WTC11 (cell line): ENCODE data around the gene TNIP2. TPM values are rescaled to one million over a fixed set of nuclear protein-coding genes. Genes with fewer than 3 reads are reported as not detected.

Experiments
- ATAC-seq: fragments of 200-7000 bp; cut with Tn5 transposase; 2 replicates; pipeline ENCODE4 v1.10.0; 2021; ENCODE audit warnings: mild to moderate bottlenecking, moderate library complexity
- CTCF ChIA-PET: fragments of 300-600 bp; sonication (Branson Sonifier 250); formaldehyde crosslinking; loops from one replicate; lab custom pipeline; 2021; ENCODE audit warnings: antibody characterized with exemption; lab: Charles Lee
- POLR2A ChIA-PET: fragments of 350-600 bp; sonication (Branson Sonifier 250); formaldehyde crosslinking; loops from one replicate; lab custom pipeline; 2021; ENCODE audit warnings: antibody characterized with exemption; lab: Charles Lee
- DNase-seq: peaks from one replicate; pipeline ENCODE4 v3.0.0; 2021; ENCODE audit warnings: low spot score
- H3K27ac Mint-ChIP-seq: 2 replicates; pipeline ENCODE4 v1.8.0; 2021; ENCODE audit warnings: mixed read lengths
- H3K27me3 Mint-ChIP-seq: 2 replicates; pipeline ENCODE4 v1.8.0; 2021; ENCODE audit warnings: low read depth, mild to moderate bottlenecking, moderate library complexity, mixed read lengths
- H3K36me3 Mint-ChIP-seq: 2 replicates; pipeline ENCODE4 v1.8.0; 2021; ENCODE audit warnings: mixed read lengths
- H3K4me1 Mint-ChIP-seq: 2 replicates; pipeline ENCODE4 v1.8.0; 2022; ENCODE audit warnings: mixed read lengths
- H3K4me3 Mint-ChIP-seq: 2 replicates; pipeline ENCODE4 v1.8.0; 2021; ENCODE audit warnings: mild to moderate bottlenecking, moderate library complexity, mixed read lengths
- H3K9me3 Mint-ChIP-seq: 2 replicates; pipeline ENCODE4 v1.8.0; 2021; ENCODE audit warnings: mixed read lengths
- ATF1 ChIP-seq: sonication (generic); formaldehyde crosslinking; IDR thresholded peaks from 2 replicates; pipeline ENCODE4 v1.8.1; 2023; ENCODE audit warnings: mild to moderate bottlenecking, moderate library complexity, missing genetic modification reagents
- CREB1 ChIP-seq: sonication (generic); formaldehyde crosslinking; IDR thresholded peaks from 2 replicates; pipeline ENCODE4 v1.8.0; 2023; ENCODE audit warnings: mild to moderate bottlenecking, missing genetic modification reagents
- CREM ChIP-seq: sonication (generic); formaldehyde crosslinking; IDR thresholded peaks from 2 replicates; pipeline ENCODE4 v1.8.1; 2022; ENCODE audit warnings: mild to moderate bottlenecking, missing genetic modification reagents, moderate library complexity
- FOXK1 ChIP-seq: sonication (generic); formaldehyde crosslinking; IDR thresholded peaks from 2 replicates; pipeline ENCODE4 v1.8.0; 2022; ENCODE audit warnings: mild to moderate bottlenecking, moderate library complexity, missing genetic modification reagents
- GABPB1 ChIP-seq: sonication (generic); formaldehyde crosslinking; IDR thresholded peaks from 2 replicates; pipeline ENCODE4 v1.8.1; 2023; ENCODE audit warnings: mild to moderate bottlenecking, missing genetic modification reagents
- HMGA2 ChIP-seq: fragments of 250-450 bp; sonication (Bioruptor Pico); IDR thresholded peaks from 2 replicates; pipeline ENCODE4 v1.4.0; 2021; ENCODE audit warnings: mild to moderate bottlenecking, moderate library complexity
- IRF2 ChIP-seq: sonication (generic); formaldehyde crosslinking; IDR thresholded peaks from 2 replicates; pipeline ENCODE4 v1.8.0; 2022; ENCODE audit warnings: low read depth, missing genetic modification reagents, borderline replicate concordance
- MXD4 ChIP-seq: fragments of 250-450 bp; sonication (Bioruptor Pico); IDR thresholded peaks from 2 replicates; pipeline ENCODE4 v1.8.0; 2021; ENCODE audit warnings: mild to moderate bottlenecking, moderate library complexity, borderline replicate concordance
- RORB ChIP-seq: fragments of 250-450 bp; sonication (Bioruptor Pico); IDR thresholded peaks from 2 replicates; pipeline ENCODE4 v1.9.0; 2021; ENCODE audit warnings: mild to moderate bottlenecking
- ZNF396 ChIP-seq: fragments of 250-450 bp; sonication (Bioruptor Pico); IDR thresholded peaks from 2 replicates; pipeline ENCODE4 v1.8.0; 2021; ENCODE audit warnings: mild to moderate bottlenecking, moderate library complexity, borderline replicate concordance
- ZNF671 ChIP-seq: fragments of 250-450 bp; sonication (Bioruptor Pico); IDR thresholded peaks from 2 replicates; pipeline ENCODE4 v1.8.0; 2021; ENCODE audit warnings: mild to moderate bottlenecking
- total RNA-seq: library from RNA; stranded (reverse); gene quantifications from 3 replicates; pipeline ENCODE4 v1.2.3, GENCODE V29; 2021
- TF ChIP-seq, protein P1 (sequence below): sonication (generic); formaldehyde crosslinking; IDR thresholded peaks from 2 replicates; pipeline ENCODE4 v1.8.0; 2022; ENCODE audit warnings: mild to moderate bottlenecking, missing genetic modification reagents
- TF ChIP-seq, protein P2 (sequence below): sonication (generic); formaldehyde crosslinking; conservative IDR thresholded peaks from 2 replicates; pipeline ENCODE4 v1.8.1; 2022; ENCODE audit warnings: mild to moderate bottlenecking, missing genetic modification reagents
- TF ChIP-seq, protein P3 (sequence below): sonication (generic); formaldehyde crosslinking; IDR thresholded peaks from 2 replicates; pipeline ENCODE4 v1.8.0; 2022; ENCODE audit warnings: mild to moderate bottlenecking, missing genetic modification reagents
- TF ChIP-seq, protein P4 (sequence below): sonication (generic); formaldehyde crosslinking; IDR thresholded peaks from 2 replicates; pipeline ENCODE4 v1.8.1; 2023; ENCODE audit warnings: mild to moderate bottlenecking, missing genetic modification reagents
- TF ChIP-seq, protein P5 (sequence below): fragments of 250-450 bp; sonication (Bioruptor Pico); conservative IDR thresholded peaks from 2 replicates; pipeline ENCODE4 v1.9.0; 2021; ENCODE audit warnings: mild to moderate bottlenecking
- TF ChIP-seq, protein P6 (sequence below): sonication (generic); formaldehyde crosslinking; IDR thresholded peaks from 2 replicates; pipeline ENCODE4 v1.8.1; 2022; ENCODE audit warnings: low read depth, mild to moderate bottlenecking, moderate library complexity, missing genetic modification reagents, borderline replicate concordance
- TF ChIP-seq, protein P7 (sequence below): sonication (generic); formaldehyde crosslinking; IDR thresholded peaks from 2 replicates; pipeline ENCODE4 v1.8.1; 2022; ENCODE audit warnings: low read depth, missing genetic modification reagents, borderline replicate concordance
- TF ChIP-seq, protein P8 (sequence below): fragments of 250-450 bp; sonication (Bioruptor Pico); IDR thresholded peaks from 2 replicates; pipeline ENCODE4 v1.9.0; 2021; ENCODE audit warnings: mild to moderate bottlenecking

The TNIP2 gene
- total RNA-seq, 1 experiment from 2014 or later: 44.4 TPM

DNA sequence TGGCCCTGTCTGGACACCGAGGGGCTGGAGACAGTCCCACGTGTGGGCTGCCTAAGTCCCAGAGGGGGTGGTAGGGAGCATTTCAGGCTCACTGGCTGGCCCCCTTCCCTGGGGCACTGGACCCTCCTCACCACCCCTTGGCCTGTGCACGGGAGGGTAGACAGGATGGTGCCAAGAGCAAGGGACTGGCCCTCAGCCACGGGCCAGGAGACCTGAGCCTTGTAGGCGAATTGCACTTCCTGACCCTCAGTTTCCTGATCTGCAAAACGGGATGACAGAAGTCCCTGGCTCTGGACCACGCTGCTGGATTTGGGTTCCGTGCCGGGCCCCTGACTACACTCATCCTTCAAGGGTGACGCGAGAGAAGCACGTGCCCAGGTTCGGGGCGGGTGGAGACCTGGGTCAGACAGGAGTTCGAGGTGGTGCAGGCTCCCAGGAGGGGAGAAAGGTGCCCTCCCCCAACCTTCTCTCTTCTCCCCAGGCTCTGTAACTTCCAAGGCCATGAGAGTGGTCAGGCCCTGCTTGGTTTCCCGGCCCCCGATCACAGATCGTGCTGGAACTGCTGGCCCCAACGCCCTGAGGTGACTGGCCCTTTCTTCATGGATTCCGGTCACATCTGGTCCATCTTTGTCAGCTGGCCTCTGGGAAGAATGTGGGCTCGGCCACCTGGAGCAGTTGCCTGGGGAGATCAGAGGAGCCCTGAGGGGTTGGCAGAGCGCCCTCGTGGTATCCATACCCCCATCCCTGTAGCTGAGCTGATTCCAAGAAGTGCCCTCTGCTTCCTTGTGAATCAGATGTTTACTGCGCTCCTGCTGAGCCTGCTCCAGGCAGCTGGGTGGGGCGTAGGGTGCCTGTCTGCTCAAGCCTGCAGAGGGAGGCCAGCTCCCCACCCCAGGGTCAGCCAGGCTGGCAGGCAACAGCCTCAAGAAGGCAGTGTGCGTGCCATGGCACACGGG lies 40.0 kb upstream of the TNIP2 start:
- POLR2A ChIA-PET: interaction anchor here (0.5 to 0.6 kb wide), 2 partner anchors 14 to 25 kb away, joined by 3 read pairs; no protein-coding TSS in a partner anchor

DNA sequence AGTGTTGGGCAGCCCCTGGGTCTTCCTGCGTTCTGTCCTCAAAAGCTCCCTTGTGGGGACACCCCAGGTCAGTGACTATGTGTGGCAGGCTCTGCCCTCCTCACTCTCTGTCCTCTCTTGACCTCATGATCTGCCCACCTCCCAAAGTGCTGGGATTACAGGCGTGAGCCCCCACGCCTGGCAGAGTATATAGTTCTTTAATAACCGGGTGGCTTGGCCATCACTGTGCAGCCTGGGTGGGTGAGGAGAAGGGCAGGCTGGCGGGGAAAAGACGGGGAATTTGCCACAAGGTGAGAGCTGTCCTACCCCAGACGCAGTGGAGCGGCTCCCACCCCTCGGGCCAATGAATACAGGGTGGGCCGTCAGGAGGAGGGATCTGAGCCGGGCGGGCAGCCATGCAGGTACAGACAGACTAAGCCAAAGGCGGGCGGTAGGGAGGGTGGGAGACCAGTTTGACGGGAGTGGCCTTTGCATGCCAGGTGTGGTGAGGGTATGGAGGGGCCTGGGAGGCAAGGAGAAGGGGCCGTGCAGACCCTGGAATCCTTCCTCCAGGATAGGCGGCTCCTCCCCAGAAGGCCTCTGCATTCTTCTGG lies 39.3 kb upstream of the TNIP2 start:
- DNase-seq (peak; percentile 12), ATAC-seq (no peak)
- Mint-ChIP-seq H3K36me3 (no peaks in the 10 kb centered on the region), H3K4me3 (no peak overlapping the region), H3K4me1 (peaks cover 19% of the 10 kb centered on the region), H3K27me3 (peaks cover 21% of the 10 kb centered on the region), H3K27ac (no peak overlapping the region), H3K9me3 (no peaks in the 10 kb centered on the region)
- CTCF ChIA-PET: no interaction called here
- POLR2A ChIA-PET: no interaction called here
- TF ChIP-seq, protein P1, sequence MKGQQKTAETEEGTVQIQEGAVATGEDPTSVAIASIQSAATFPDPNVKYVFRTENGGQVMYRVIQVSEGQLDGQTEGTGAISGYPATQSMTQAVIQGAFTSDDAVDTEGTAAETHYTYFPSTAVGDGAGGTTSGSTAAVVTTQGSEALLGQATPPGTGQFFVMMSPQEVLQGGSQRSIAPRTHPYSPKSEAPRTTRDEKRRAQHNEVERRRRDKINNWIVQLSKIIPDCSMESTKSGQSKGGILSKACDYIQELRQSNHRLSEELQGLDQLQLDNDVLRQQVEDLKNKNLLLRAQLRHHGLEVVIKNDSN: no peak
- TF ChIP-seq GABPB1 (CRISPR knock-in tag) (no peak), HMGA2 (no peak), CREM (CRISPR knock-in tag) (no peak), FOXK1 (no peak), RORB (CRISPR knock-in tag) (no peak)
- TF ChIP-seq, protein P2, sequence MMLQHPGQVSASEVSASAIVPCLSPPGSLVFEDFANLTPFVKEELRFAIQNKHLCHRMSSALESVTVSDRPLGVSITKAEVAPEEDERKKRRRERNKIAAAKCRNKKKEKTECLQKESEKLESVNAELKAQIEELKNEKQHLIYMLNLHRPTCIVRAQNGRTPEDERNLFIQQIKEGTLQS (CRISPR knock-in tag): no peak
- TF ChIP-seq, protein P3, sequence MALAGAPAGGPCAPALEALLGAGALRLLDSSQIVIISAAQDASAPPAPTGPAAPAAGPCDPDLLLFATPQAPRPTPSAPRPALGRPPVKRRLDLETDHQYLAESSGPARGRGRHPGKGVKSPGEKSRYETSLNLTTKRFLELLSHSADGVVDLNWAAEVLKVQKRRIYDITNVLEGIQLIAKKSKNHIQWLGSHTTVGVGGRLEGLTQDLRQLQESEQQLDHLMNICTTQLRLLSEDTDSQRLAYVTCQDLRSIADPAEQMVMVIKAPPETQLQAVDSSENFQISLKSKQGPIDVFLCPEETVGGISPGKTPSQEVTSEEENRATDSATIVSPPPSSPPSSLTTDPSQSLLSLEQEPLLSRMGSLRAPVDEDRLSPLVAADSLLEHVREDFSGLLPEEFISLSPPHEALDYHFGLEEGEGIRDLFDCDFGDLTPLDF (CRISPR knock-in tag): no peak
- TF ChIP-seq, protein P4, sequence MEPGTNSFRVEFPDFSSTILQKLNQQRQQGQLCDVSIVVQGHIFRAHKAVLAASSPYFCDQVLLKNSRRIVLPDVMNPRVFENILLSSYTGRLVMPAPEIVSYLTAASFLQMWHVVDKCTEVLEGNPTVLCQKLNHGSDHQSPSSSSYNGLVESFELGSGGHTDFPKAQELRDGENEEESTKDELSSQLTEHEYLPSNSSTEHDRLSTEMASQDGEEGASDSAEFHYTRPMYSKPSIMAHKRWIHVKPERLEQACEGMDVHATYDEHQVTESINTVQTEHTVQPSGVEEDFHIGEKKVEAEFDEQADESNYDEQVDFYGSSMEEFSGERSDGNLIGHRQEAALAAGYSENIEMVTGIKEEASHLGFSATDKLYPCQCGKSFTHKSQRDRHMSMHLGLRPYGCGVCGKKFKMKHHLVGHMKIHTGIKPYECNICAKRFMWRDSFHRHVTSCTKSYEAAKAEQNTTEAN (CRISPR knock-in tag): no peak

More for the DNA sequence above, 40.0 kb upstream of the TNIP2 start:
- H3K4me1 Mint-ChIP-seq: peaks cover 24% of the 10 kb centered on the region
- no peaks in the 10 kb centered on the region for H3K36me3 Mint-ChIP-seq
- DNase-seq: peak; percentile 10
- TF ChIP-seq MXD4 (no peak), IRF2 (no peak), ZNF396 (CRISPR knock-in tag) (no peak), ATF1 (CRISPR knock-in tag) (no peak), ZNF671 (CRISPR knock-in tag) (no peak), FOXK1 (no peak), CREB1 (CRISPR knock-in tag) (no peak), GABPB1 (CRISPR knock-in tag) (no peak), RORB (CRISPR knock-in tag) (no peak)
- TF ChIP-seq, protein P5, sequence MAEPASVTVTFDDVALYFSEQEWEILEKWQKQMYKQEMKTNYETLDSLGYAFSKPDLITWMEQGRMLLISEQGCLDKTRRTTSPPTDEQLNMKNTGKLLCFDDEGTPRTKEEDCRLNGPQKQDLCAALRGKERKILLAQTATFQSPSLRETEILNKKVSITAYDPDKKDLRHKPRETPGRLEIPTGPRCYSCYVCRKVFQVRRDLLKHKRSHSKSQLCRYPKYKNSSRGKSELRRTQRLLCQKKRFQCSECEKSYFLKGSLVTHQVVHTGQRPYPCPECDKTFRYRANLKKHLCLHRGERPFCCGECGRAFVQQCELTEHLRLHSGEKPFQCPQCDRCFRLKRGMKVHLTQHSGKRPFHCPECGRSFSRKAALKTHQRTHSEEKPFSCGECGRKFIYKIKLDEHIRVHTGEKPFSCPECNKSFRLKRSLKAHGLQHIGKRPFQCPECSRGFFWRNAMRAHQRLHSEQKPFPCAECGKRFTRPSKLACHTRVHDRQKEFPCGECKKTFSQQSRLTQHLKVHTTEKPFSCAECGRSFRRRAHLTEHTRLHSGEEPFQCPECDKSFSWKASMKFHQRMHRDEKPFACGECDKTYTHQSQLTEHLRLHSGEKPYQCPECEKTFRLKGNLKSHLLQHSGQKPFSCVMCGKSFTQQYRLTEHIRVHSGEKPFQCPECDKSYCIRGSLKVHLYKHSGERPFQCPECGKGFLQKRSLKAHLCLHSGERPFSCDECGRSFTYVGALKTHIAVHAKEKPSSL (CRISPR knock-in tag): no peak
- TF ChIP-seq, protein P6, sequence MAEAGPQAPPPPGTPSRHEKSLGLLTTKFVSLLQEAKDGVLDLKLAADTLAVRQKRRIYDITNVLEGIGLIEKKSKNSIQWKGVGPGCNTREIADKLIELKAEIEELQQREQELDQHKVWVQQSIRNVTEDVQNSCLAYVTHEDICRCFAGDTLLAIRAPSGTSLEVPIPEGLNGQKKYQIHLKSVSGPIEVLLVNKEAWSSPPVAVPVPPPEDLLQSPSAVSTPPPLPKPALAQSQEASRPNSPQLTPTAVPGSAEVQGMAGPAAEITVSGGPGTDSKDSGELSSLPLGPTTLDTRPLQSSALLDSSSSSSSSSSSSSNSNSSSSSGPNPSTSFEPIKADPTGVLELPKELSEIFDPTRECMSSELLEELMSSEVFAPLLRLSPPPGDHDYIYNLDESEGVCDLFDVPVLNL (CRISPR knock-in tag): no peak
- TF ChIP-seq, protein P7, sequence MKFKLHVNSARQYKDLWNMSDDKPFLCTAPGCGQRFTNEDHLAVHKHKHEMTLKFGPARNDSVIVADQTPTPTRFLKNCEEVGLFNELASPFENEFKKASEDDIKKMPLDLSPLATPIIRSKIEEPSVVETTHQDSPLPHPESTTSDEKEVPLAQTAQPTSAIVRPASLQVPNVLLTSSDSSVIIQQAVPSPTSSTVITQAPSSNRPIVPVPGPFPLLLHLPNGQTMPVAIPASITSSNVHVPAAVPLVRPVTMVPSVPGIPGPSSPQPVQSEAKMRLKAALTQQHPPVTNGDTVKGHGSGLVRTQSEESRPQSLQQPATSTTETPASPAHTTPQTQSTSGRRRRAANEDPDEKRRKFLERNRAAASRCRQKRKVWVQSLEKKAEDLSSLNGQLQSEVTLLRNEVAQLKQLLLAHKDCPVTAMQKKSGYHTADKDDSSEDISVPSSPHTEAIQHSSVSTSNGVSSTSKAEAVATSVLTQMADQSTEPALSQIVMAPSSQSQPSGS (CRISPR knock-in tag): no peak
- TF ChIP-seq, protein P8, sequence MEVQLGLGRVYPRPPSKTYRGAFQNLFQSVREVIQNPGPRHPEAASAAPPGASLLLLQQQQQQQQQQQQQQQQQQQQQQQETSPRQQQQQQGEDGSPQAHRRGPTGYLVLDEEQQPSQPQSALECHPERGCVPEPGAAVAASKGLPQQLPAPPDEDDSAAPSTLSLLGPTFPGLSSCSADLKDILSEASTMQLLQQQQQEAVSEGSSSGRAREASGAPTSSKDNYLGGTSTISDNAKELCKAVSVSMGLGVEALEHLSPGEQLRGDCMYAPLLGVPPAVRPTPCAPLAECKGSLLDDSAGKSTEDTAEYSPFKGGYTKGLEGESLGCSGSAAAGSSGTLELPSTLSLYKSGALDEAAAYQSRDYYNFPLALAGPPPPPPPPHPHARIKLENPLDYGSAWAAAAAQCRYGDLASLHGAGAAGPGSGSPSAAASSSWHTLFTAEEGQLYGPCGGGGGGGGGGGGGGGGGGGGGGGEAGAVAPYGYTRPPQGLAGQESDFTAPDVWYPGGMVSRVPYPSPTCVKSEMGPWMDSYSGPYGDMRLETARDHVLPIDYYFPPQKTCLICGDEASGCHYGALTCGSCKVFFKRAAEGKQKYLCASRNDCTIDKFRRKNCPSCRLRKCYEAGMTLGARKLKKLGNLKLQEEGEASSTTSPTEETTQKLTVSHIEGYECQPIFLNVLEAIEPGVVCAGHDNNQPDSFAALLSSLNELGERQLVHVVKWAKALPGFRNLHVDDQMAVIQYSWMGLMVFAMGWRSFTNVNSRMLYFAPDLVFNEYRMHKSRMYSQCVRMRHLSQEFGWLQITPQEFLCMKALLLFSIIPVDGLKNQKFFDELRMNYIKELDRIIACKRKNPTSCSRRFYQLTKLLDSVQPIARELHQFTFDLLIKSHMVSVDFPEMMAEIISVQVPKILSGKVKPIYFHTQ (CRISPR knock-in tag): no peak
- TF ChIP-seq, all 79 proteins: peak for 0
- CTCF ChIA-PET: no interaction called here
- Mint-ChIP-seq H3K9me3 (no peaks in the 10 kb centered on the region), H3K27ac (no peak overlapping the region), H3K27me3 (peaks cover 21% of the 10 kb centered on the region), H3K4me3 (no peak overlapping the region)
- no peak for ATAC-seq
